ENCODE data around the gene RAF1. TPM values are rescaled to one million over a fixed set of nuclear protein-coding genes. Genes with fewer than 3 reads are reported as not detected.
A peak's percentile ranks its signal among the peaks of the same experiment; 100 is the strongest.
"Not testable (repeated sequence)": the region's sequence is repeated elsewhere in the genome, so short reads cannot be mapped to it uniquely, and the experiment has no call there.

RAF1 gene
- total RNA-seq, 1 experiment from 2014 or later = 133 TPM

- no peak for DNase-seq (ENCODE audit: low spot score)
Observed at GRCh38 chr3:12677616-12678015, 13.7 kb upstream of the RAF1 start.

- no peak for DNase-seq (ENCODE audit: low spot score)
Observed at GRCh38 chr3:12675115-12675810, 11.3 kb upstream of the RAF1 start.

- not testable (repeated sequence) for DNase-seq (ENCODE audit: low spot score)
Observed at GRCh38 chr3:12673956-12674736, 10.2 kb upstream of the RAF1 start.

- DNase-seq (ENCODE audit: low spot score) = no peak
Observed at GRCh38 chr3:12671120-12671450, 7.2 kb upstream of the RAF1 start.

- no peak for DNase-seq (ENCODE audit: low spot score)
Observed at GRCh38 chr3:12670365-12671119, 6.6 kb upstream of the RAF1 start.

- DNase-seq (ENCODE audit: low spot score) = peak; percentile 35
Observed at GRCh38 chr3:12663401-12663935, 449 bp downstream of the RAF1 start.

GRCh38 chr3:12662593-12663400 lies 1.1 kb downstream of the RAF1 start:
- peak; percentile 44 for DNase-seq (ENCODE audit: low spot score)

- DNase-seq (ENCODE audit: low spot score) = no peak
Observed at GRCh38 chr3:12661926-12662592, 1.9 kb downstream of the RAF1 start.

GRCh38 chr3:12661375-12661774 lies 2.5 kb downstream of the RAF1 start:
- not testable (repeated sequence) for DNase-seq (ENCODE audit: low spot score)

- DNase-seq (ENCODE audit: low spot score) = no peak
Observed at GRCh38 chr3:12660196-12660595, 3.7 kb downstream of the RAF1 start.

- DNase-seq (ENCODE audit: low spot score) = no peak
Observed at GRCh38 chr3:12659316-12660015, 4.5 kb downstream of the RAF1 start.

- peak; percentile 84 for DNase-seq (ENCODE audit: low spot score)
Observed at GRCh38 chr3:12658593-12659058, 5.3 kb downstream of the RAF1 start.

- DNase-seq (ENCODE audit: low spot score) = no peak
Observed at GRCh38 chr3:12656850-12657249, 7.1 kb downstream of the RAF1 start.

- DNase-seq (ENCODE audit: low spot score) = no peak
Observed at GRCh38 chr3:12656193-12656592, 7.7 kb downstream of the RAF1 start.

GRCh38 chr3:12655701-12656100 lies 8.2 kb downstream of the RAF1 start:
- DNase-seq (ENCODE audit: low spot score) = no peak

- no peak for DNase-seq (ENCODE audit: low spot score)
Observed at GRCh38 chr3:12653747-12654146, 10.2 kb downstream of the RAF1 start.

GRCh38 chr3:12648384-12648959 lies 15.4 kb downstream of the RAF1 start:
- DNase-seq (ENCODE audit: low spot score) = no peak

GRCh38 chr3:12644331-12644937 lies 19.5 kb downstream of the RAF1 start:
- peak; percentile 27 for DNase-seq (ENCODE audit: low spot score)

GRCh38 chr3:12643724-12644123 lies 20.2 kb downstream of the RAF1 start:
- no peak for DNase-seq (ENCODE audit: low spot score)
